DND-41 (cell line): ENCODE results near the gene CTNNBL1.

ENCODE experiments used
- ATAC-seq: fragments of 200-7000 bp; cut with Tn5 transposase; 3 replicates; pipeline ENCODE4 v1.9.1; 2021; ENCODE audit warnings: low read depth; ENCODE audit not compliant: insufficient read depth
- DNase-seq: peaks from one replicate; pipeline ENCODE4 v3.0.0-alpha.2; 2020
- H2AFZ ChIP-seq: 2 replicates; pipeline ENCODE4 v1.6.0; 2012; ENCODE audit warnings: low read depth, low read length
- H3K27ac ChIP-seq: 2 replicates; pipeline ENCODE4 v1.5.1; 2012; ENCODE audit warnings: low read length, inconsistent platforms
- H3K27me3 ChIP-seq: fragments of 200-600 bp; sonication (generic); 2 replicates; pipeline ENCODE4 v1.6.0; 2012; ENCODE audit warnings: low read length, mild to moderate bottlenecking, inconsistent platforms; ENCODE audit not compliant: insufficient read depth, poor library complexity
- H3K36me3 ChIP-seq: 2 replicates; pipeline ENCODE4 v1.5.1; 2012; ENCODE audit warnings: low read length, inconsistent platforms; ENCODE audit not compliant: insufficient read depth
- H3K4me1 ChIP-seq: 2 replicates; pipeline ENCODE4 v1.5.1; 2012; ENCODE audit warnings: mild to moderate bottlenecking, low read length; ENCODE audit not compliant: insufficient read depth
- H3K4me2 ChIP-seq: 2 replicates; pipeline ENCODE4 v1.6.0; 2012; ENCODE audit warnings: mild to moderate bottlenecking, moderate library complexity, low read length, inconsistent platforms; ENCODE audit not compliant: insufficient read depth
- H3K4me3 ChIP-seq, 2 experiments: fragments of 200-600 bp in 1 of 2; shearing (Covaris generic) in 1 of 2; 2 replicates each; pipeline ENCODE4 v1.5.1; 2012 to 2016; ENCODE audit warnings: inconsistent platforms in 2 of 2, low read length in 2 of 2, mild to moderate bottlenecking in 2 of 2, low read depth in 1 of 2, moderate library complexity in 1 of 2
- H3K79me2 ChIP-seq: 2 replicates; pipeline ENCODE4 v1.6.0; 2012; ENCODE audit warnings: low read length, inconsistent platforms; ENCODE audit not compliant: insufficient read depth
- H3K9ac ChIP-seq: 2 replicates; pipeline ENCODE4 v1.6.0; 2012; ENCODE audit warnings: low read depth, mild to moderate bottlenecking, inconsistent platforms, low read length, moderate library complexity
- H3K9me3 ChIP-seq: 2 replicates; pipeline ENCODE4 v1.5.1; 2012; ENCODE audit warnings: low read length, moderate library complexity, mild to moderate bottlenecking, inconsistent platforms; ENCODE audit not compliant: insufficient read depth, severe bottlenecking
- H4K20me1 ChIP-seq: 2 replicates; pipeline ENCODE4 v1.6.0; 2012; ENCODE audit warnings: low read length; ENCODE audit not compliant: insufficient read depth
- CTCF ChIP-seq: IDR thresholded peaks from 2 replicates; pipeline ENCODE4 v1.5.1; 2012; ENCODE audit warnings: borderline replicate concordance, low read length, moderate library complexity, mild to moderate bottlenecking; ENCODE audit not compliant: poor library complexity, severe bottlenecking; ENCODE audit errors: extremely low read depth
- EZH2 ChIP-seq: IDR thresholded peaks from 3 replicates; pipeline ENCODE4 v1.6.1; 2012; ENCODE audit warnings: borderline replicate concordance, low read depth, mild to moderate bottlenecking, moderate library complexity, low read length, inconsistent platforms; ENCODE audit not compliant: severe bottlenecking

CTNNBL1 gene

GRCh38 chr20:37764333-37764935, 70.6 kb downstream of the CTNNBL1 start:
- H3K4me2 ChIP-seq: no peak overlapping the region
- H4K20me1 ChIP-seq: no peaks in the 10 kb centered on the region
- H3K4me3 ChIP-seq: no peak overlapping the region
- H3K27ac ChIP-seq: no peak overlapping the region
- no peaks in the 10 kb centered on the region for H3K4me1 ChIP-seq
- no peak overlapping the region for H2AFZ ChIP-seq
- H3K27me3 ChIP-seq: no peaks in the 10 kb centered on the region
- no peaks in the 10 kb centered on the region for H3K9me3 ChIP-seq
- ATAC-seq (no peak), DNase-seq (no peak)
- TF ChIP-seq EZH2: no peak
- peaks cover 49% of the 10 kb centered on the region for H3K36me3 ChIP-seq
- no peak overlapping the region for H3K9ac ChIP-seq
- no peaks in the 10 kb centered on the region for H3K79me2 ChIP-seq

GRCh38 chr20:37770908-37771307, 77.1 kb downstream of the CTNNBL1 start:
- no peaks in the 10 kb centered on the region for H3K9me3 ChIP-seq
- H3K4me2 ChIP-seq: no peak overlapping the region
- H4K20me1 ChIP-seq: no peaks in the 10 kb centered on the region
- no peak overlapping the region for H3K4me3 ChIP-seq
- H3K27me3 ChIP-seq: no peaks in the 10 kb centered on the region
- DNase-seq (no peak), ATAC-seq (no peak)
- peaks cover 42% of the 10 kb centered on the region for H3K36me3 ChIP-seq
- no peak overlapping the region for H3K27ac ChIP-seq
- no peaks in the 10 kb centered on the region for H3K4me1 ChIP-seq
- TF ChIP-seq CTCF (no peak), EZH2 (no peak)
- H3K79me2 ChIP-seq: no peaks in the 10 kb centered on the region
- no peak overlapping the region for H2AFZ ChIP-seq
- no peak overlapping the region for H3K9ac ChIP-seq

GRCh38 chr20:37773291-37773826, 79.5 kb downstream of the CTNNBL1 start:
- Histone ChIP-seq H3K4me1 (no peaks in the 10 kb centered on the region), H3K36me3 (peaks cover 36% of the 10 kb centered on the region), H2AFZ (no peak overlapping the region), H4K20me1 (no peaks in the 10 kb centered on the region), H3K27ac (no peak overlapping the region), H3K4me3 (no peak overlapping the region), H3K4me2 (no peak overlapping the region), H3K9ac (no peak overlapping the region), H3K9me3 (no peaks in the 10 kb centered on the region), H3K79me2 (no peaks in the 10 kb centered on the region), H3K27me3 (no peaks in the 10 kb centered on the region)
- DNase-seq (no peak), ATAC-seq (no peak)
- TF ChIP-seq EZH2: no peak

GRCh38 chr20:37774156-37774555, 80.3 kb downstream of the CTNNBL1 start:
- H3K9ac ChIP-seq: no peak overlapping the region
- H3K4me2 ChIP-seq: no peak overlapping the region

More at GRCh38 chr20:37774156-37774555, 80.3 kb downstream of the CTNNBL1 start:
- H3K9me3 ChIP-seq: no peaks in the 10 kb centered on the region
- no peak overlapping the region for H2AFZ ChIP-seq
- H3K27me3 ChIP-seq: no peaks in the 10 kb centered on the region
- peaks cover 38% of the 10 kb centered on the region for H3K36me3 ChIP-seq
- H3K4me1 ChIP-seq: no peaks in the 10 kb centered on the region
- TF ChIP-seq EZH2 (no peak), CTCF (no peak)
- DNase-seq: no peak
- H3K79me2 ChIP-seq: no peaks in the 10 kb centered on the region
- no peaks in the 10 kb centered on the region for H4K20me1 ChIP-seq
- H3K4me3 ChIP-seq: no peak overlapping the region
- ATAC-seq: 0 out of 3 replicates have a peak, but pooled peaks have one; percentile 24
- H3K27ac ChIP-seq: no peak overlapping the region
